ENCODE data around the gene IL12RB1. TPM values are rescaled to one million over a fixed set of nuclear protein-coding genes. Genes with fewer than 3 reads are reported as not detected.
A peak's percentile ranks its signal among the peaks of the same experiment; 100 is the strongest.

IL12RB1 gene
- total and polyA plus RNA-seq, 2 of the 13 experiments (the other 11 are each of a cell fraction or from before 2014, with no cell fraction given), result 0.03 to 0.04 TPM

- TF ChIP-seq CTCF (CRISPR knock-in tag; IDR thresholded peaks at IDR 0.05) (peak; percentile 97), ZNF609 (CRISPR knock-in tag; IDR thresholded peaks at IDR 0.05; ENCODE audit: borderline replicate concordance) (0 out of 2 replicates have a peak, but pooled peaks have one; percentile 27), ZNF580 (CRISPR knock-in tag; IDR thresholded peaks at IDR 0.05; ENCODE audit: borderline replicate concordance, low read depth) (0 out of 2 replicates have a peak, but pooled peaks have one; percentile 22), MAZ (IDR thresholded peaks at IDR 0.05; ENCODE audit: borderline replicate concordance, low read depth, low read length) (no peak), MAZ (CRISPR knock-in tag; IDR thresholded peaks at IDR 0.05; ENCODE audit: low read depth) (peak; percentile 70), KLF12 (CRISPR knock-in tag; IDR thresholded peaks at IDR 0.05; ENCODE audit: borderline replicate concordance) (no peak), ELF3 (CRISPR knock-in tag; IDR thresholded peaks at IDR 0.05) (peak; percentile 59), YY1 (IDR thresholded peaks at IDR 0.05; ENCODE audit: insufficient read depth, insufficient replicate concordance, low read depth, low read length) (peak; percentile 40), ZNF788 (CRISPR knock-in tag; IDR thresholded peaks at IDR 0.05; ENCODE audit: borderline replicate concordance) (0 out of 2 replicates have a peak, but pooled peaks have one; percentile 34), ATF3 (CRISPR knock-in tag; IDR thresholded peaks at IDR 0.05) (no peak), ZNF33B (CRISPR knock-in tag; IDR thresholded peaks at IDR 0.05) (0 out of 2 replicates have a peak, but pooled peaks have one; percentile 46), TRIM24 (CRISPR knock-in tag; IDR thresholded peaks at IDR 0.05) (no peak), THAP11 (CRISPR knock-in tag; IDR thresholded peaks at IDR 0.05) (0 out of 2 replicates have a peak, but pooled peaks have one; percentile 27), HDAC2 (CRISPR knock-in tag; IDR thresholded peaks at IDR 0.05) (0 out of 2 replicates have a peak, but pooled peaks have one; percentile 45), SOX5 (CRISPR knock-in tag; IDR thresholded peaks at IDR 0.05; ENCODE audit: borderline replicate concordance) (0 out of 2 replicates have a peak, but pooled peaks have one; percentile 27), SALL1 (CRISPR knock-in tag; IDR thresholded peaks at IDR 0.05) (0 out of 2 replicates have a peak, but pooled peaks have one; percentile 32), ZNF878 (CRISPR knock-in tag; IDR thresholded peaks at IDR 0.05) (0 out of 2 replicates have a peak, but pooled peaks have one; percentile 44), ZBTB7A (CRISPR knock-in tag; IDR thresholded peaks at IDR 0.05) (0 out of 2 replicates have a peak, but pooled peaks have one; percentile 45), SP4 (CRISPR knock-in tag; IDR thresholded peaks at IDR 0.05) (peak; percentile 70), FOXM1 (CRISPR knock-in tag; IDR thresholded peaks at IDR 0.05) (no peak), FOSL2 (CRISPR knock-in tag; IDR thresholded peaks at IDR 0.05) (peak; percentile 48), ZFX (CRISPR knock-in tag; IDR thresholded peaks at IDR 0.05; ENCODE audit: low read depth) (peak; percentile 43; the same call in 1 of the 2 replicates), PCBP1 (IDR thresholded peaks at IDR 0.05; ENCODE audit: borderline replicate concordance, low read depth, low read length) (peak; percentile 79; the same call in 1 of the 2 replicates)
Observed at GRCh38 chr19:18058208-18059009, 28.3 kb downstream of the IL12RB1 start (continued).
